Activated T-cell treated with anti-CD3 and anti-CD28 coated beads, Interleukin-2, amount 50 U/mL, for 48 hours (primary cell): Measurements from ENCODE around the gene SLC35D1.

Source experiments
- DNase-seq, 2 experiments: peaks; one replicate each; pipeline ENCODE4 v3.0.0-alpha.2; 2020

Gene SLC35D1

GRCh38 chr1:67043366-67043765 is 10.6 kb downstream of the SLC35D1 start:
- DNase-seq = no peak

- DNase-seq = no peak
Measured at GRCh38 chr1:67041841-67042503, 12.0 kb downstream of the SLC35D1 start.

GRCh38 chr1:67040405-67040804 is 13.5 kb downstream of the SLC35D1 start:
- no peak for DNase-seq

GRCh38 chr1:67031859-67032247 is 22.1 kb downstream of the SLC35D1 start:
- DNase-seq = no peak

- no peak for DNase-seq
Measured at GRCh38 chr1:67031121-67031858, 22.7 kb downstream of the SLC35D1 start.

GRCh38 chr1:67029472-67029871 is 24.5 kb downstream of the SLC35D1 start:
- DNase-seq = no peak

- DNase-seq = no peak
Measured at GRCh38 chr1:67020765-67021164, 33.2 kb downstream of the SLC35D1 start.

- no peak for DNase-seq
Measured at GRCh38 chr1:67020304-67020703, 33.6 kb downstream of the SLC35D1 start.

- DNase-seq = no peak
Measured at GRCh38 chr1:67019600-67020136, 34.3 kb downstream of the SLC35D1 start.

- no peak for DNase-seq
Measured at GRCh38 chr1:67019121-67019520, 34.8 kb downstream of the SLC35D1 start.

GRCh38 chr1:67018574-67018973 is 35.4 kb downstream of the SLC35D1 start:
- no peak for DNase-seq

GRCh38 chr1:67013573-67013972 is 40.4 kb downstream of the SLC35D1 start:
- no peak for DNase-seq

- DNase-seq = no peak
Measured at GRCh38 chr1:67009792-67010191, 44.2 kb downstream of the SLC35D1 start.

GRCh38 chr1:67005068-67005467 is 48.9 kb downstream of the SLC35D1 start:
- no peak for DNase-seq

- DNase-seq = no peak
Measured at GRCh38 chr1:67004176-67004575, 49.8 kb downstream of the SLC35D1 start.

- no peak for DNase-seq
Measured at GRCh38 chr1:67001682-67002425, 52.1 kb downstream of the SLC35D1 start.

GRCh38 chr1:66999640-67000400 is 54.1 kb downstream of the SLC35D1 start:
- no peak for DNase-seq

- no peak for DNase-seq
Measured at GRCh38 chr1:66998972-66999371, 55.0 kb downstream of the SLC35D1 start.

- peak; percentile 67 to 73 for DNase-seq
Measured at GRCh38 chr1:66996018-66996682, 57.8 kb downstream of the SLC35D1 start.

GRCh38 chr1:66993076-66993475 is 60.9 kb downstream of the SLC35D1 start:
- DNase-seq = no peak

- DNase-seq = no peak
Measured at GRCh38 chr1:66985835-66986234, 68.1 kb downstream of the SLC35D1 start.

GRCh38 chr1:66984491-66984890 is 69.5 kb downstream of the SLC35D1 start:
- DNase-seq = no peak
